DMS 273 (cell line): ENCODE measurements around the gene BRD4.

Experiments
- DNase-seq: peaks from one replicate; lab custom pipeline; 2025; ENCODE audit not compliant: unreplicated experiment; lab: John Stamatoyannopoulos, UW

The BRD4 gene

DNA sequence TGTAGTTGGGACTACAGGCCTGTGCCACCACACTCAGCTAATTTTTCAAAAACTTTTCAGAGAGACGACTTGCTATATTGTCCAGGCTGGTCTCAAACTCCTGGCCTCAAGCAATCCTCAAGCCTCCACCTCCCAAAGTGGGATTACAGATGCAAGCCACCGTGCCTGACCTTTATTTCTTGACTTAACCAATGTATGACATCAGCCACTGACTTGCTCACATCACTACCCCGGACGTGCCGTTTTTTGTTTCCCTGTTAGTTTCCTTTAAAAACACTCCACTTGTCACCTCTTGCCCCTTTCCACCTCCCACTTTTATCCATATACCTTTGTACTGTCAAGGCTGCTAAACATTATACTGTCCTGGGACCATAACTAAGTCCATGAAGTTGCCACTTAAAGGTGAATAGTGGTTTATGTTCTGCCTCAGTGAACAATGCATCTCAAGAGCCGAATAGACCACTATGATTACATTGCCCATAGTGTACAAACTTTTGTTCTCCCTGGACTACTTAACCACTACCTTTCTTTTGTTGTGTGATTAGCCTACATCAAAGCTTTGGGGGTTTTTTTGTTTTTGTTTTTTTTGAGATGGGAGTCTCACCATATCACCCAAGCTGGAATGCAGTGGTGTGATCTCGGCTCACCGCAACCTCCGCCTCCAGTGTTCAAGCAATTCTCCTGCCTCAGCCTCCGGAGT, 97.8 kb downstream of the BRD4 start:
- no peak for DNase-seq

DNA sequence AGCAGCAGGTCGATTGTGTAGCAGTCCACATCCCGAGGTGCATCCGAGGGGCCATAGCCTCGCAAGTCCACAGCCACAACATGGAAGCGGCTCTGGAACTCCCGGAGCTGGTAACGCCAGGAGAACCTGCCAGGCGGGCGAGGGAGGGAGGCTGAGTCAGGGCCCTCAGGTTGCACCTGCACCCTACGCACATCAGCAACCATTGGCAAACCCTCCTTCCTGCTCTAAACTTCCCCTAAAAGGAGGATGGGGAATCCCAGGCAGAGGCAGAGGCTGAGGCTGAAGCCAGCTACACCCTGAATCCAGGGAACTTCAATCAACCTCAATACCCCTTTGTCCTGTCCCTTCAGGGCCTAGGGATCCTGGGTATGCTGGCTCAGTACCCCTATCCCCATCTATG, 101.1 kb downstream of the BRD4 start:
- no peak for DNase-seq

DNA sequence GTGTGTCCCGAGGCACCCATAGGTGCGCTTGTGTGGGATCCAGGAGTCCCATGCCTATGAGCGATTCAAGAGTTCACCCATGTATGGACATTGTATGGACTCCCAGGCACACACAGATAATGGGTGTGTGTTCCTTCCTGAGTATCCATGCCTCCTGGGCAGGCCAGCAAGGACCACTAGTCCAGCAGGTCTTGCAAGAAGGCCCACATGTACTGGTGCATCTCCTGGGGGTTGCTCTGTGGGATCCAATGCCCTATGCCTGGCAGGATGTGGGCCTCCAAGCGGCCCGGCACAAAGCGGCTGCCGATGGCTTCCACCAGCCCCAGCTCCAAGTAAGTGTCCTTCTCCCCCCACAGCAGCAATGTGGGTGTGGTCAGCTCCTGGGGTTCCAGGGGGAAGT, 105.1 kb downstream of the BRD4 start:
- DNase-seq: no peak

- no peak for DNase-seq
These were observed 106.6 kb downstream of the BRD4 start for GRCh38 chr19:15225760-15226159.

GRCh38 chr19:15223649-15224361, 108.5 kb downstream of the BRD4 start:
- peak; percentile 32 for DNase-seq

GRCh38 chr19:15222738-15223648, 109.3 kb downstream of the BRD4 start:
- peak; percentile 98 for DNase-seq

DNA sequence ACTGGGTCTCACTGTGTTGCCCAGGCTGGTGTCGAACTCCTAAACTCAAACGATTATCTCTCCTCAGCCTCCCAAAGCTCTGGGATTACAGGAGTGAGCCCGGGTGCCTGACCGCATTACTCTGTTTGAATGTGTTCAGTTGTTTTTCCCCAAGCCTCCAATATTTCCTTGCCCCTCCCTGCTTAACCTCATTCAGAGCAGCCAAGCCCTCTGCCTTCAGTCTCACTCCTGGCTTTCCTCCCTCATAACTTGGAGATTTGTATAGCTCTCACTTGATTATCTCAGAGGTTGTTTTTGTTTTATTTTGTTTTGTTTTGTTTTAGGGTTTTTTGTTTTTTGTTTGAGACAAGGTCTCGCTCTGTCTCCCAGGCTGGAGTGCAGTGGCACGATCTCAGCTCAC, 111.5 kb downstream of the BRD4 start:
- no peak for DNase-seq

DNA sequence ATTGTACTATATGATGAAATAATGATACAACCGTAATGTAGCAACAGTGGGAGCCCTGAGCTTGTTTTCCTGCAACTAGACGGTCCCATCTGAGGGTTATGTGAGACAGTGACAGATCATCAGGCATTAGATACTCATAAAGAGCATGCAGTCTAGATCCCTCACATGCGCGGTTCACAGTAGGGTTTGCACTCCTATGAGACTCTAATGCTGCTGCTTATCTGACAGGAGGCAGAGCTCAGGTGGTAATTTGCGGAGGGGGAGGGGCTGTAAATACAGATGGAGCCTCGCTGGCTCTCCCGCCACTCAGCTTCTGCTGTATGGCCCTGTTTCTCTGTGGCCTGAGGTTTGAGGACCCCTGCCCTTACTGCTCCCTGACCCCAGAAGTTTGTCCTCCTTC, 113.8 kb downstream of the BRD4 start:
- no peak for DNase-seq

GRCh38 chr19:15216363-15216762, 116.0 kb downstream of the BRD4 start:
- no peak for DNase-seq

DNA sequence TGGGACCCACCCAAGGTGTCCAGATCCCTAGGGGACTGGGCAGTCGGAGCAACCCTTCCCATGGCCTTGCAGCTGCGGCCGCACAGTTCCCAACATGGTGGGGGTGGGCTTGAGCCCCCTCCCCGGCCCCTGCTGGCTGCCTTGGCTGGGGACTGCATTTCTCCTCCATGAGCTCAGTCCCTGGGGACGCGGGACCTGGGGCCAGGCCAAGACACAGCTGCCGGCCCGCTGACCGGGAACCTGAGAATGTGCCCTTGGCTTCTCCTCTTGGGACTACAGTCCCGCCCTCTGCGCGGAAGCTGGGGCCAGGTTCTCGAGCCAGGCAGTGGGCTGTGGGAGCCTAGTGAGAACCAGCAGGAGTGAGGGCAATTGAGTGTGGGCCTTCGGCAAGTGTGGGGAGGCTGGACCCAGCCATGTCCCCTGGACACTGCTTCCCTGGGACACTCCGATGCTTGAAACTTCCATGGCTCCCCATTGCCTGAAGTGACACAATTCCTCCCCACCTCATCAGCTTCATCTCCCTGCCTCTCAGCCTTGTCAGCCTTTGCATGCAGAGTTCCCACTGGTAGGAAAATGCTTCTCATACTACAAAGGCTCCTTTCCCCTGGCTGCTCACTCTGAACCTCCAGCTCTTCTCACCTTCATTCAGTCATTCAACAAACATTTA, 118.5 kb downstream of the BRD4 start:
- peak; percentile 27 for DNase-seq

GRCh38 chr19:15212711-15213110, 119.6 kb downstream of the BRD4 start:
- no peak for DNase-seq

DNA sequence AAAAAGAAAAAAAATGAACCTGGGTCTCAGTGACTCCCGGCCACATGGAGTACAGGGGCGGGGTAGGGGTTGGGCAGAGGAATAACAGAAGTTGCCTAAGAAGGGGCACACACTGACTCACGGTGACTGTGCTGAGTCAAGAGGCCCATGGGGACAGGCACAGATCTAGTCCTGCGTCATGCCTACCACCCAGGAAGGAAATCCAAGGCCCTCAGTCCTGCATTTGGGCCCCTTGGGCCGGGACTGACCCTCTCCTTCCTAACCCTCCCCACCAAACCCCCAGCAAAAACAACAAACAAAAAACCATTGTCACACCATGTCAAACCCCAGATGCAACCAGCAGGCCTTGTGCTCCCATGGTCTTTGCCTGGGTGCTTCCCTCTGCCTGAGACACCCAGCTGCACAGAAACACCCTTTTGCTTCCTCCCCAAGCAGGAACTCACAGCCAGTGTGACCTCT, 122.0 kb downstream of the BRD4 start:
- DNase-seq: no peak

DNA sequence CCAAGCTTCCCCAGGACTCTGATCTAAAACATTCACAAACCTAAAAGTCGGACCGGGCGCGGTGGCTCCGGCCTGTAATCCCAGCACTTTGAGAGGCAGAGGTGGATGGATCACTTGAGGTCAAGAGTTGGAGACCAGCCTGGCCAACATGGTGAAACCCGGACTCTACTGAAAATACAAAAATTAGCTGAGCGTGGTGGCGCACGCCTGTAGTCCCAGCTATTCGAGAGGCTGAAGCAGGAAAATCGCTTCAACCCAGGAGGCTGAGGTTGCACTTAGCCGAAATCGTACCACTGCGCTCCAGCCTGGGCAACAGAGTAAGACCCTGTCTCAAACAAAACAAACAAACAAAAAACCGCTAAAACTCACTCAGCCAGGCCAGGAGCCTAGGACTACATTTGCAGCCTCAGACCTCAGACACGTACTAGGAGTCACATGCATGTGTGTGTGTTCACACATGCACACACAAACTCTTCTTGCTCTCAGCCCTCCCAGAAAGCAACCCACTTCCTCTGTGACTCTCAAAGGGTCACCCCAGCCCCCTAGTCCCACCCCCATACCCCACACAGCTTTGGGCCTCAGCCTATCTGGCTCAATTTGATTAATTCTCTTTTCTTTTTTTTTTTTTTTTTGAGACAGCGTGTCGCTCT, 130.8 kb downstream of the BRD4 start:
- DNase-seq: no peak

DNA sequence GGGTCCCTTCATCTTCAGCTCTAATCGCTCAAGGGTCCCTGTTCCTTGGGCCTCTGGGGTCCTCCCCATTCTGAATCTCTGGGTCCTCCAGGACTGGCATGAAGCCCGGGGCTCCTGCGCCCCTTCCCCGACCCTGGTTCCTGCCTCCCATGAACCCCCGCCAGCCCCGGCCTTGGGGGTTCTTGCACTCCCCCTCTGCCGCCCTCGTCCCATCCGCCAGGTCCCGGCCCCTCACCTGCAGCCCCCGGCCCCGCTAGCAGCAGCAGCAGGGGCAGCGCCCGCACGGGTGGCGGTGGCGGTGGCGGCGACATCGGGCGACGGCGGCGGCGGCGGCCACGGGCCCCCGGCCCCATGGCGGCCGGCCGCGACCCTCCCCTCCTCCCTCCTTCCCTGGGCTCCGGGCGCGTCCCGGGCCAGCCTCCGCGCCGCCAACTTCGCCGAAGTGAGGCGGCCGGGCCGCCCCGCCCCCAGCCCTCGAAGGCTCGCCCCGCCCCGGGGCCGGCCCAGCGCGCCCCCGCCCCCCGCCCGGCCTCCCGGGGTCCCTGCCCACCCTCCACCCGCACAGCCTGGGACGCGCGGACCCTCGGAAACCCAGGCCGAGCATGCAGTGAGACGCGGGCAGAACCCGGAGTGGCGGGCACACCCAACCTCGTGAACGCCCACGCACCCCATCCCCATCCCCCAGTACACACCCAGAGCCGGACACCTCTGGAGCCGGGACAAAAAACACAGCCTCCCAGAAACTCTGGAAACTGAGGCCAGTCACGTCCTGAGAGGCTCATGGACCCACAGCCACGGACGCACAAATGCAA, 131.6 kb downstream of the BRD4 start, which contains the start of gene NOTCH3:
NOTCH3 (minus strand) TSS at position 443 of the 812 bp plus-strand sequence; CDS start at position 353, 90 bp downstream.
- DNase-seq: peak; percentile 35

GRCh38 chr19:15199661-15200552, 132.4 kb downstream of the BRD4 start:
- peak; percentile 58 for DNase-seq

DNA sequence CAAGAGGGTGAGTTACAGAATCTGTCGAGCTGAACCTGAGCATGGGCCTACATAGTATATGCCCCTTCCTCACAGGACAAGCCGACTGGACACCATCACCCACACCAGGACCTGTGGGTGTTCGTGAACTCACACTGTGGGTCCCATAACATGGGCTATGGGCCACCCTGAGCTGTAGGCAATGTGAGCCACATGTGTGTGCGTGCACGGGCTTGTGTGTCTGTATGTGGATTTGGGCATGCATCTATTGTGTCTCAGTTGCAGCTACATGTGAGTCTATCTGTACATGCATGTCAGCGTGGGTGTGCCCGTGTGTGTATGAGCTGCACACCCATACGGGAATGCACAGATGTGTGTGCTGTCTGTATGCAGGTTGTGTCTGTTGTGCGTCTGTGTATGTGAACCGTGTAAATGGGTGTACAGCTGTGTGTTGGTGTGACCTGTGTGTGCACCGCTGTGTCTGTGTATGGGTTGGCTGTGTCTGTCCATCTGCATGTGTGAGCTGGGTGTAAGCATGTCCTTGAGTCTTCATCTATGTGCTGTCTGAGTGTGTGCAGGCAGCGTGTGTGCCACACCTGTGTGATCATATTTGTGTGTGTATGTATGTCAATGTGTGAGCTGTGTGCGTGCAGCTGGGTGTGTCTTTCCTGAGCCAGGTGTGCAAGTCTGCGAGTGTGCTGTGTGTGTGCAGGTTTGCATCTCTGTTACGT, 133.2 kb downstream of the BRD4 start:
- no peak for DNase-seq

GRCh38 chr19:15197942-15198341, 134.4 kb downstream of the BRD4 start:
- DNase-seq: peak; percentile 46
